ENCODE results near the gene EYA4.

Gene EYA4

DNA sequence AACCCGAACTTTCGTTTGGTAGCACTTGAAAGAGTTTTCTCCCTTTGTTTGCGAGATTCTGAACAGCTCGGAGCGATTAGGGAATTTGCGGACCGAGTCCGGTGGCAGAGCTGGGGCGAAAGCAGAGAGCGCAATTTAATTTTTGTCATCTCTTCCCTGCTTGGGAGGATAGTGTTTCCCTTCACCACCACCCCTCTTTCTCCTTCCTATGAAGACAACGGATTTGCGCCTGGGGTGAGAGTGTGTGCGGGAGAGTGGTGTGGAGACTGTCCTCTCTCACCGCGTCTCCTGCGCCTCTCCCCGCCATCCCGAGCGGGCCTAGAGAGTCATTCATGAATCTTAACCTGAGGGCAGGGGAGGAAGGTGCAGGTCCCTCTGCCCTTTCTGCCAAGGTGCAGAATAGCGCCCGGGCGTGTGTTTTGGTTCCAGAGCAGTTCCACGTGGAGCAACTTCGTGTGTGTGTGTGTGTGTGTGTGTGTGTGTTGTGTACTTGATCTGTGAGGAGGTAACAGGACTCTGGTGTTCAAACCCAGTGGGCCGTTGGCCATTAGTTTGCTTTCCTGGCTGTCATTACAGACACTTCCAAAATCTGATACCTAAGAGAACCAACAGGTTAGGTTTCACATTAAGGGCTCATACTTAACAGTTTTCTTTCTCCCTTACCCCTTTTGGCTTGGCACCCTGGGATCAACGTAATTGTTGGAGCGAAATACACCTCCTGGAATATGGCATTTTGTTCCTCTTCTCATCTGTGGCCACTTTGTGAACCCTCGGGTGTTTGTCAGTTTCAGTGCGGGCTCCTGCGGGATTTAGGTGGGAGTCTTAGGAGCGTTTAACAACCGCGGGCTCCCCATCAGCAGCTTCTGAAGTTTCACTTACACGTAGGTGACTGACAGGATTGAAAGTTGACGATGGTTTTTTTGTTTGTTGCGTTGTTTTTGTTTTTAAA, 1.8 kb downstream of the EYA4 start:
- DNase-seq, result no peak

DNA sequence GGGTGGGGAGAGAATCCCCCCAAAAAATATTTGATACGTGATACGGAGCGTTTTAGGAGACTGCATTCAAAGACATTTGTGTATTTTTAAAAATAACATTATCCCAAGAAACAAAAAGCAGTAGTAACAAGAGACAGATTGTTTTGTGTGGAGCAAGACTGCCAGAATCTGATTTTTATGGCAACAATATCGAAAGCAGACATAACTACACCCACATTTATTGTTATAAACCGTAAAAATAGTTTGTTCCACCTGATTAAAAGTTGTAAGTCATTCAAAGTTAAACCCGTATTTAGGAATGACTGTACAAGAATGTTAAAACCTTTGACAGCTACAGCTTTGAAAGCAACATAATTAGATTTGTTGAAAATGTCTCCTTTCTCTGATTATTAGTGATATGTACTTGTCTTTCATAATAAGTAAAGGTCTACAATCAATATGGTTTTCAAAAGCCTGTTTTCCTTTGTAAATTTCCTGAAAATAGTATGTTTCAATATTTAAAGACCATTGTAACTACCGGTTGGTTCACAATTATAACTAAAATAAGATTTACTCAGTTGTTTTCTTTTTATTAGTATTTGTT, 2.7 kb downstream of the EYA4 start:
- no peak for DNase-seq

DNA sequence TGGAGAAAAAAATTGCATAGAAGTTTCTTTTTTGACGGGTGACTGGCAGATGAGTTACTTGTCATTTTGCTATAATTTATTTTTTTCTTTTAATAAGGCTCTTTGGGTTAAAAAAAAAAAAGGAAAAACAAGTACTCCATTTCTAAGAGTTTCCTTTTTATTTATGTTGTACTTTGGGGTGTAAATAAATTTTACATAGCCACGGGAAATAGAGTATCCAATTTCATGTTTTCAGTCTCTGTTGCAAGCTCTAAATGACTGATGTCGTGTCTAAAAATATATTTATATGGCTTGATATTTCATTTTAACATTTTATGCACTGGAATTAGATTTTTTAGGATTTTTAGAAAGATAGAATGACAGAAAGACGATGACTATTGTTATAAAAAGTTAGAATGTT, 3.4 kb downstream of the EYA4 start:
- DNase-seq, result no peak

DNA sequence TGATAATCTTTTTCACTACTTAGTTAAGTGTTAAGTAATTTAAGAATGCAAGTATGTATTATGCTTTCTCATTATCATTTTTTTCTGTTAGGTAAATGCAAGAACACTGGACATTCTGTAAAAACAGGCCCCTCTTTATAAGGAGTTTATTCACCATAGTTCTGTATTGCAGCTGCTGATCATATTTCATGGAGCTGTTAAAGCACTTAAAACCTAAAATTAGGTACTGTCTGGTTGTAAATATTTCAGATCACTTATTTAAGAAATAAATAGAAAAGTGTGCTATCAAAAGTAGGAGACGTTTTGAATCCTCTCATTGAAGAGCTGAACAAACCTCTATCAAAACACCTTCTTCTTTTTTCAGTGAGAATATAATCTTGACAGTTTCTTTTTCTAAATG, 3.9 kb downstream of the EYA4 start:
- no peak for DNase-seq

DNA sequence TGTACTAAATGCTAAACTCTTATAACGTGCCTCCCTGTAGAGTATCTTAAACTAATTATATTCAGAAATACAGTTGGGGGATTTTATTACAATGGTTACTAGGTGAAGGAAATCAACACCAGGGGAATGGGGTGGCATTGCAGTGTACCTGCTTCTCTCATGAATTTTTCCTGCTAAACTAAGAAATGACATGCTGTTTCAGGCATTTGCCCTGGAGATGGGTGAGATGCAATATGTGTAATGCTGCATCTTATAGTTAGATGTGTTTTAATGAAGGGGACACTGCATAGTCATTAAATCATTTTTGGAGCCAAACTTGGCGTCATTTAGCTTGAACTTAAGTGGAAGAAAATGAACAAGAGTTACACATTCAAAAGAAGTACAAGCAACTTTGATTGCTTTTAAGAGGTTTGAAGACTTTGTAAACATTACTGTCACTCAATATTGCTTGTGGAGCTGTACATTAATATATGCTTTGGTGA, 4.3 kb downstream of the EYA4 start:
- no peak for DNase-seq

DNA sequence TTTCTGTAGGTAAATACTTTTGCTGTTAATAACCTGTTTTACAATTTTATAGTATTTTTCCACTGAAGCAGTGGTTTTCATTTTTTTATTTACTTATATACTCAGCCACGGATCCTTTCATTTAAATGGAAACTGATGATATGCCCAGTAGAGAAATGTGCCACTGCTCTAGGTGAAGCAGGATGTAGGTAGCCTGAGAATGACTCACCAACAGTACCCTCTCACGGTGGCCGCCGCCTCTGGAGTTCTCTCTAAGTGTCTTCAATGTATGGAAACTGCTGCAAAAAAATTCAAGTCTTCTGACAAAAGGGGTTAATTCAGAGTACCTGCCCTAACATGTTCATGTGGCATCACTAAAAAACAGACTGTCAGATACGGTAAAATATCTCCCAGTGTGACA, 6.4 kb downstream of the EYA4 start:
- no peak for DNase-seq

DNA sequence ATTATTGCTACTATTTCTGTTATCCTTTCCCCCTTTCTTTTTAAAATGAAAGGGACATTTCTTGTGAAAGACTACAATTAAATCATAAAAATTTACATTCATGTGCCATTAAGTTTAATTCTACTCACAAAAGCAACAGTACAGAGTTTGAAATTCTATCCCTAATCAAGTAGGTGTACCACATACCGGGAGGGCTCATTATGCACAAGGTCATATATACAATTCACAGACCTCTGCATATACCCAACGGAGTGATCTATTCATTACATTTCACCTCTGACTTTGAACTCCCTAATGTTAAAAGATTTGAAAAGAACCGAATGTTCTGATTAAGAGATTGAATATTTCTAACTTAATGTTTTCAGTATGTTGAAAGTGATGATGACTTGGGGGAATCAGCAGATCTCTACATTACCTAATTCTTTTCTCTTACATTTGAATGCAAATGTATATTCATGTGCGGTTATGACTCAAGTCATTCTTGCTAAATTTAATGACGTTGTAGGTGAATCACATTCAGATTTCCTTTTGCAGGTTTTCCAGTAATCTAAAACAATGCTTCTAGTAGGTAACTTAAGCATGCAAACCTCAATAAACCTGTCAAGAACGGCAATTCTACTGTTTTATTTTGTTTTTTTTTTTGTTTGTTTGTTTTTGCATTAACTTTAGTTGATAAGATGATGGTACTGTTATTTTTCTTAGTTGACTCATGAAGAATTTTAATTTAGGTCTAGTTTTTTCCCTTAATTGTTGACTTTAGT, 7.3 kb downstream of the EYA4 start:
- DNase-seq, result no peak

DNA sequence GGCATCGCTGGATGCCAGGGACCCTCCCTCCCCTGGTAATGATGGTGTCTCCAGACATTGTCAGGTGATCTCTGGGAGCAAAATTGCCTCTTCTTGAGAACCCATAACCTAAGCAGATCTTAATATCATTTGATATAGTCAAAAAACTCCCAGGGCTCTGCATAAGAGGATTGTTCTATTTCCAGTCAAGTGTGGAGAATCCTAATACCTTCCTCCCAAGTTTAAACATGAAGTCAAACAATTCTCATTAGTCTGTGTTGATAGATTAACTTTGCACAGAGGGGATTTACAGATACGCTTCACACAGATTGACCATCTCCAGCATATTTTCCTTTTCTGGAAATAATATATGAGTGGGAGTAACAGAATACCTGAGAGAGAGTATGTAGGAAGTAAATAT, 10.5 kb downstream of the EYA4 start:
- no peak for DNase-seq

DNA sequence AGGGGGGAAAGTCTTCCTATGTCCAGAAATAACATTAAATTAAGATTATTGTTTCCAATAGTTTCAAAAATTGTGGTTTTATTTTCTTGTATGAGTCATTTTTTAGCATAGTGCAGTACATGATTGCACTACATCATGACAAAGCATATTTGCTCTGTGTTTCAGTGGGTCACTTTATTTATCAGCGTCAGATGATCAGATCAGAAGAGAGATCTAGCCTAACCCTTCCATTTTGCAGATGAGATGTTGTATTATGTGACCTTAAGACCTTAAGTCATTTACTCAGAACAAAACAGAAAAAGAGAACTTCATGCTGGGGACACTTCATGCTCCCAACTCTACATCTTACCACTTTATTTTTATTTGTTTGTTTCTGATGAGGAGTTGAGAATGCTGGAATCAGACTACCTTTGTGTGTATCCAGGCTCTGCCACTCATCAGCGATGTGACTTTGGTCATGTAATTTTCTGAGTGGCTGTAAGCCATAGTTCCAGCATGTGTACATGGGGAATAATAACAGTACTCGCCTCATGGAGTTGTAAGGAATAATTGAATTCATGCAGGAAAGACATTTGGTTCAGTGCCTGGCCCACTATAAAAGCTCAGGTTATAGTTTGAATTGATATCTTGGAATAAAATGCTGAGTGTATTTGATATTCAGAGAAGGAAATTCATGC, 13.5 kb downstream of the EYA4 start:
- DNase-seq, result no peak

DNA sequence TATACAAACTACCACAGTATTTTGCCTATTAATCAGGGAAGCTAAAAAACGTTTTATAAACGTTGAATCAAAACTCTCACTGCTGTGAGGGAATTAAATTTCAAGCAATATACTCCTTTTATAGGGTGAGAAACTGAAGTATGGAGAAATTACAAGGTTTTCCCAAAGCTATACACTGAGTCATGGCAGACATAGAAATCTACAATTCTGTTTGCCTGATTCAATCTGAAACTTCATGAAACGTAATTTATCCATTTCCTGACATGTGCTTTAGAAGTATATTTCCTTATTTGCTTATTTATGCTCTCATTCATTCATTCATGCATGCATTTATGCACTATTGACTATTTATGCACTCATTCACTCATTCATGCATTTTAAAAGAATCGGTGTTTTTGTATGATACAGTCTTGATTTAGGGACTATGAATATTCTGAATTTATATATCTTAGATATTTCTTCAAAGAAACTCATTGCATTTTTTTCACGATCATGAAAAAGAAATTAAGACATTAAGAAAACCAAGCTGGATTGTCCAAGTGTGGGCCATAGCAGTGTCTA, 16.5 kb downstream of the EYA4 start:
- DNase-seq, result no peak

DNA sequence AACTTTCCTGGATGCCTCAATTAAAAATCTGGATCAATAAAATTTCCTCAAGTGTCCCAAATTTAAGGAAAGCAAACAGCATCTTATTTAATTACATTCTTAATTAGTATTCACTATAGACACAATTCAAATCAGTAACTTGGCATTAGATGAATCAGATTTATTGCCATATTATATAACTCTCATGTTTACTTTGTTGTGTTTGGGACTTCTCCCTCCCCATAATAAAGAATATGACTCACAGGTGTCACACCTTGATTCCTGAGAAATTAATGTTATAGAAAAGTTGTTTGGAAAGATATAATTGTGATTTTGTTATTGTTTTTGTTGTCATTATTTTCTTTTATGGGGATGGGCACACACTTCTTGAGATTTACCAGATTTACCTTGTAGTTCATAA, 18.4 kb downstream of the EYA4 start:
- no peak for DNase-seq

DNA sequence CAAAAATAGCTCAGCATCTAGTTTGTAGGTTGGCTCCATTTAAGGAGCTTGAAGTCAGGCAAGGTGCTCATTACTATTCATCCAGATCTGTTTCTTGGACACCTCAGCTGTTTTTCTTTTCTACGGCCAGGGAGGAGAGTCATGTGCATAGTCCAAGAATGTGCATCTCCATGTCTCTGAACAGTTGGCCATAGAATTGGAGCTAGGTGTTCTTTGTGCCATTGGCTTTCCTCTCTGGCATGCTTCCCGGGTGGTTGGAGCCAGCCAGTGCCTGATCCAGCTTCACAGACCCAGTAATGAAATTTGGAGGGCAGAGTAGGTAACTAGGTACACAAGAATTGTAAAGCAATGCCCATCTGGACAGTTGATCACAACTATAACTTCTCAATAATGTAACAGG, 21.6 kb downstream of the EYA4 start:
- no peak for DNase-seq

DNA sequence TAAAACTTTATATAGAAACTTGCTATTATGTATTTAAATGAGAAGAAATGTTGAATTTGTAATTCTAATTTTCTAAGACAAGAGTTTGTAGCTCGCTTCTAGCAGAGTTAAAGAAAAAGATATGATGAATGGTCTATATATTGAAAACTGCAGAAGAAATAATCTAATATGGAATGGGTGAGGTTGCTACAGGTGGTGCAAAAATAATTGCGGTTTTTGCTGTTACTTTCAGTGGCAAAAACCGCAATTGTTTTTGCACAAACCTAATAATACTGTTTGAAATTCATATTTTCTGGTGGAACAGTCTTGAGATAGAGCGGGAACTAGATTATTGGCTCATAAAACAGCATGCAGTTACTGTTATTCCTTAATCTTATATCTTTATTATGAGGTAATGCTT, 23.9 kb downstream of the EYA4 start:
- DNase-seq, result no peak

DNA sequence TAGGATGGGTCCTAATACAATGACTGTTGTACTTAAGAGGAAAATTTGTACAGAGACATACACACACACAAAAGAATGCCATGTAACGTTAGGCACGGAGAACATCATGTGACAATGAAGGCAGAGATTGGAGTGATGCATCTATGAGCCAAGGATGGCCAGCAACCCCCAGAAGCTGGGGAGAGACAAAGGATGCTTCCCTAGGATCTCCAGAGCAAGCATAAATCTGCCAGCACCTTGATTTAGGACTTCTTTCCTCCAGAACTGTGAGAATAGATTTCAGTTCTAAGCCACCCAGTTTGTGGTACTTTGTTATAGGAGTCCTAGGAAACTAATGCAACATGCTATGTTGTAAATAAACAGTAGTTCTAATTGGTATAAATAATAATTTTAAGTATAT, 25.0 kb downstream of the EYA4 start:
- DNase-seq, result no peak

DNA sequence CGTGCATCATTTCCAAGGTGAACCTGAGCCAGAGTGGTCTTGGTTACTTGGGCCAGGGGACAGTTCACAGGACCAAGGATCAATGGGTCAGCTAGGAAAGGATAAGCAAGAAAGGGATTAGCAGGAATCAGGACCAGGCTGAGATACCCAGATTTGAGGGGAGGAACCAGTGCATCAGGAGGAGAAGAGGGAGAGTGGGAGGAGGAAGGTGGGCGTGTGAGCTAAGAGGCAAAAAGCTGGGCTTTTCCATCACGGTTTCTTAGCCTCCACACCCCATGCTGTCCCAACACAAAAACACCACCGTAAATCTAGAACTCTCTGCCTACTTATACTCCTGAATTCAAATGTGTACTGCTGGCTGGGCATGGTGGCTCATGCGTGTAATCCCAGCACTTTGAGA, 27.5 kb downstream of the EYA4 start:
- no peak for DNase-seq

DNA sequence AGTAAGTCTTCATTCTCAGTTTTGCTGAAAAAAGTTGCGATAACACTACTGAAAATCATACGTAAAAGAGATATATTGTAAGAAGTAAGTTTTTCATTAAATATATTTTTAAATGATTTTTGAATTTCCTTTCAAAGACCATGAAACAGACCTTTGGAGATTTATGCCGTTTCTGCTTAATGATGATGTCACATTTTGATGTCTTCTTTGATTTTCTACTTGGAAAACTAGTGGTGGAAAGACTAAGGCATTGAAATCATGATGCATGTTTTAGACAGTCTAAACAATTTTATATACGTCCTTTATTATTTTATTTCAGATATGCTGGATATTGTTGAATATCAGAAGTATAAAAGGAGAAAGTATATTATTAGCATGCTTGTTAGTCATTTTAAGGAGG, 33.7 kb downstream of the EYA4 start:
- no peak for DNase-seq

DNA sequence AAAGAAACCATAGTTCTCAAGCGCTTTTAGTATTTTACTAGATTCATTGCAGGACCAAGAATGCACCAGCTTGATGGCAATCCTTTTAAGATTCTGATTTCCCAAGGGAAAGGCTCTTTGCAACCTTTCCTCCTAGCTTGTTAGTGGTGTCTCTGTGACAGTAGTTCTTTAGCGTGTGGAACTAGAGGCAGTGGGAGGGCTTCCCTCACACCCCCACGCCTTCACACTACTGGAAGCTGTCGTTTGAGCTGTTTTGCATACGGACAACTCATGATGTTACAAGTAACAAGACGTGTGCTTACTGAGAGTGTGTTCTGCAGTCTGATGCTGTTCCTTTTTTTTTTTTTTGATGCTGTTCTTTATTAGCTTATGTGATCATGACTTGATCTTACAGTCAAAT, 34.1 kb downstream of the EYA4 start:
- no peak for DNase-seq

DNA sequence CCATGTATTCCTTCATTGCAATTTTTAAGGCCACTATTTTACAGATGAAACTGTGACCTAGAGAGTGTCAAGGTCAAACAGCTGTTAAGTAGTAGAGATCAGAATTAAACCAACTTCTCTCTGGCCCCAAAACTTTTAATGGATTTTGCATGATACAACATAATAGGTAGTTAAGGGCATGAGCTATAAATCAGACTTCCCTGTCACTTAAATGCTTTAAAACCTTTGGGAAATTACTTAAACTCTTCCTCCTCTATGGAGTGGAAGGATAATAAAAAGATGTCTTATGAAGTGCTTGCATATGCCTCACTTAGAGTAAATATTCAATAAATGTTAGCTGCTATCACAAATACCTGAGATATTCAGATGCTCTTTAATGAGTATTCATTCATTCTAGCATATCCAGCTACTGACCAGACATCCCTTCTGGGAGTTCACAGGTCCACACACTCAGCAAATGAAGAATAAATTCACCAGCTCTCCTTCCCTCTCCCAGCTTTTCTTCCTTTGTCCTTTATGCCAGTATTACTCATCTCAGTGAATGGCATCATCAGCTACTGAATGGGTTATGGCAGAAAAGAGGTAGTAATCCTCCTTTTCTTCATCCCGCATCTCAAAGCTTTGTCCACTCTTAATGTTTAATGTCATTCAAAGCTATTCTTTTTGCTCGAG, 36.2 kb downstream of the EYA4 start:
- no peak for DNase-seq

DNA sequence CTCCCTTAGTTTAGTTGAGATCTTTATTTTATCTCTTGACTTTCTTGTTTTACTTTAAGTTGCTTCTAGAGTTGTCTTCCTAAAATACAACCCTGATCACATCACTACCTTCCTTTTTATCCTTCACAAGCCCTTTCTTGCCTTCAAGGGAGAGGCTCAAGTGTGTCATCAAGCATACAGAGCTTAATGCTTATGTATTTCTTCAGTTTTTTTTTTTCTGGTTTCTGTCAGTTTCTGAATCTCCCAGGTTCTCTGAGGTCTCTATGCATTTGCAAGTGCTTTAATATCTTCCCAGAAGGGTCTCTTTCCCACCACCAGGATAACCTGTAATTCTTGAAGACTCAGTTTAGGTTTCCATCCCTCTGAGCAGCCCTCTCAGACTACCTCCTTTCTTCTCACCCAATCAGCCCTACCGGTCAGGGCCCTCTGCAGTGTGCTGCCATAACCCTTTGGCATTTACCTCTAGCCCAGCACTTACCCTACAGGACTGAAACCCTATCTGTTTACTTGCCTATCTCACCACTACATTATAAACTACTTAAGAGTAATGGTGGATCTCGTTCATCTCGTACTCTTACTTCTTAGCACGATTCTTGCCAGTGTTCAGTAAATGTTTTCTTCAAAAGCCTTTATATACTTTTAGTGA, 36.9 kb downstream of the EYA4 start:
- no peak for DNase-seq

DNA sequence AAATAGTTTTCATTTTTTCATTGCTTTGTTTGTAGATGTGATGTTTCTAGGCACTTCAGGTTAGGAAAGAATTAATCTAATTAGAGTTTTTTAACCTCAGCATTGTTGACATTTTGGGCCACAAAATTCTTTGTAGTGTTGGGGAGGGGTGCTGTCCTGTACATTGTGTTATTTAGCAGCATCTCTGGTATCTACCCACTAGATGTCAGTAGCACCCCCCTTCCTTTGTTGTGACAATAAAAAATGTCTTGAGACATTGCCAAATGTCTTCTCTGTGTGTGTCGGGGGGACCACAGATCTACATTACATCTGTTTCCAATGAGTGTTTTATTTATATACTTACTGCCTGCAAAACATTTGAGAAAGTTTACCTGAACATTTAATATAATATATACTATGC, 45.6 kb downstream of the EYA4 start:
- no peak for DNase-seq

DNA sequence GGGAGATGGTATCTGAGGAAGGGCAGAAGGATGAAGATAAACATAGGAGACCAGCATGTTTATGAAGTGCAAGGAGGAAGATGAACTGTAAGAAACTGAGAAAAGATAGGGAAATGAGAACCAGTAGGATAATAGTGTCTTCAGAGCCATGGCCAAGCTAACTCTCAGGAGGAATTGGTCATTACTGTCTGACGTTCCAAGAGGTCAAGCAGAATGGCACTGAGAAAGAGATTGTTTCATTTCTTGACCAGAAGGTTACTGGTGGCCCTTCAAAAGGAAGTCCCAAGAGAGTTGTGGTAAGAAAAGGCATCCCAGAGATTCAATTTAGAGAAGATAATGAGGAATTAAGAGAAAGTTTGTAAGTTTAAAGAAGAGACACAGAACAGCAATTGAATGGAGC, 47.5 kb downstream of the EYA4 start:
- DNase-seq, result no peak

Data from central memory CD4-positive, alpha-beta T cell (primary cell).